AG04449 (cell line): ENCODE measurements around the gene NRIP3.
"Not testable (repeated sequence)": the region's sequence is repeated elsewhere in the genome, so short reads cannot be mapped to it uniquely, and the experiment has no call there.

ENCODE experiments used
- CTCF ChIA-PET: fragments of 350-600 bp; formaldehyde crosslinking; extraction: SDS; loops from one replicate; lab custom pipeline; 2021; ENCODE audit warnings: antibody characterized with exemption; lab: Yijun Ruan, JAX
- POLR2A ChIA-PET: fragments of 400-600, 350-600 bp; formaldehyde crosslinking; extraction: SDS; loops from one replicate; lab custom pipeline; 2020; ENCODE audit warnings: antibody characterized with exemption, inconsistent platforms; lab: Yijun Ruan, JAX
- DNase-seq: peaks from one replicate; pipeline ENCODE4 v3.0.0-alpha.2; 2010; ENCODE audit warnings: low read depth, low spot score
- H3K4me3 ChIP-seq: 2 replicates; pipeline ENCODE4 v1.5.1; 2011; ENCODE audit warnings: low read depth, mild to moderate bottlenecking, control low read depth, low read length
- TF ChIP-seq, protein P1 (sequence below): IDR thresholded peaks from one replicate; pipeline ENCODE4 v1.5.1; 2011; ENCODE audit warnings: mild to moderate bottlenecking, moderate library complexity, low read length, control low read depth, inconsistent platforms; ENCODE audit not compliant: insufficient read depth; ENCODE audit errors: missing control alignments

NRIP3 gene

DNA sequence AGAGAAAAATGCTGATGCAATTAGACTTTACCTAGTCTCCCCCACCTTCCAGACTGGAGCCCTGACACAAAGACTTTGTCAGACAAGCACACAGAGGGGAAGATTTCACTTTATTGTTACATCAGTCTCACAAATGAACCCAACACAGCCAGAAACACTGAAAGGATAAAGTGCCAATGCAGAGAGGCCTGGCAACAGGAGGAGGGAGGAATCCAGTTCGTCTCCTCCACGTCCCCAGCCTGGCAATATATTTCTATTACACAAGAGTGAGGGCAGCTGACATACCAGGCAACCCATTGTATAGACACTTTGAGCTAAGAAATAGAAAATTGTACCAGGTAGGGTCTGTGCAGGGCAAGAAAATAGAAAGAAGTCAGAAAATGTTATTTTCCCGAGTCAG, 23.3 kb downstream of the NRIP3 start:
- POLR2A ChIA-PET, result interaction anchor here (0.9 kb wide), 1 partner anchor 17 kb away, joined by 3 read pairs; no protein-coding TSS in a partner anchor

DNA sequence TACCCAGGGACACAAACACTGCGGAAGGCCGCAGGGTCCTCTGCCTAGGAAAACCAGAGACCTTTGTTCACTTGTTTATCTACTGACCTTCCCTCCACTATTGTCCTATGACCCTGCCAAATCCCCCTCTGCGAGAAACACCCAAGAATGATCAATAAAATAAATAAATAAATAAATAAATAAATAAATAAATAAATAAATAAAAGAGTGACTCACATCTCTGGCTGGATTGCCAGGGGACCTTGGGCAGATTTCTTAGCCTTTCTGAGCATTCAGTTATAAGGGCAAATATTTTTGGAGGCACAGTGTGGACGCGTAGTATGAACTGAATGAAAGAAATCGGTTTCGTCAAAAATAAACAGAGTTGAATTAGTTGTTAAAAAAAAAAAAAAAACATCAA, 24.4 kb downstream of the NRIP3 start:
- DNase-seq, CTCF ChIA-PET, H3K4me3 ChIP-seq, POLR2A ChIA-PET: not testable (repeated sequence)

More for the DNA sequence above, 23.3 kb downstream of the NRIP3 start:
- no peak overlapping the region for H3K4me3 ChIP-seq
- TF ChIP-seq, protein P1, sequence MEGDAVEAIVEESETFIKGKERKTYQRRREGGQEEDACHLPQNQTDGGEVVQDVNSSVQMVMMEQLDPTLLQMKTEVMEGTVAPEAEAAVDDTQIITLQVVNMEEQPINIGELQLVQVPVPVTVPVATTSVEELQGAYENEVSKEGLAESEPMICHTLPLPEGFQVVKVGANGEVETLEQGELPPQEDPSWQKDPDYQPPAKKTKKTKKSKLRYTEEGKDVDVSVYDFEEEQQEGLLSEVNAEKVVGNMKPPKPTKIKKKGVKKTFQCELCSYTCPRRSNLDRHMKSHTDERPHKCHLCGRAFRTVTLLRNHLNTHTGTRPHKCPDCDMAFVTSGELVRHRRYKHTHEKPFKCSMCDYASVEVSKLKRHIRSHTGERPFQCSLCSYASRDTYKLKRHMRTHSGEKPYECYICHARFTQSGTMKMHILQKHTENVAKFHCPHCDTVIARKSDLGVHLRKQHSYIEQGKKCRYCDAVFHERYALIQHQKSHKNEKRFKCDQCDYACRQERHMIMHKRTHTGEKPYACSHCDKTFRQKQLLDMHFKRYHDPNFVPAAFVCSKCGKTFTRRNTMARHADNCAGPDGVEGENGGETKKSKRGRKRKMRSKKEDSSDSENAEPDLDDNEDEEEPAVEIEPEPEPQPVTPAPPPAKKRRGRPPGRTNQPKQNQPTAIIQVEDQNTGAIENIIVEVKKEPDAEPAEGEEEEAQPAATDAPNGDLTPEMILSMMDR, result no peak
- no peak for DNase-seq
- CTCF ChIA-PET, result interaction anchor here (1.0 kb wide), 1 partner anchor 8 kb away, joined by 3 read pairs; no protein-coding TSS in a partner anchor

DNA sequence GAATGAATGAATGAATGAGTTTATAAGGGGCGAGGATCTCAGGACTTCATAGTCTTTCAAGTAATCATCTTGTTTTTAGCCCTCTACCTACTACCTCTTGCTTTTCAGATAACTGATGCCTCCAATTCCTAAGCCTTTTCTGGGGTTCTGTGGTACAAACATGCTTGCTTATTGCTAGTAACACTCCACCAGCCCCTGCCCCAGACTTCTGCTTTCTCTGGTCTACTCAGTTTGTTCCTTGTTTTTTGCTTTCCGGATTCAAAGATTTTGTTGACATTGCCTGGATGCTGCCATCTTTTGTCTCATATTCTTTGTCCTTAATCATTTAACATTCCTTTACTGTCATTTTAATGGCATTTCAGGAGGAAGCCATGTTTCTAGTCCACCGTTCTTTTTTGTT, 30.7 kb downstream of the NRIP3 start:
- ChIA-PET POLR2A (no interaction called here), CTCF (interaction anchor here (1.0 kb wide), 1 partner anchor 9 kb away, joined by 3 read pairs; the partner anchor contains the start of gene TMEM9B)
- TF ChIP-seq, protein P1, result no peak
- no peak overlapping the region for H3K4me3 ChIP-seq
- no peak for DNase-seq

GRCh38 chr11:8971924-8972316, 31.9 kb downstream of the NRIP3 start:
- no peak overlapping the region for H3K4me3 ChIP-seq
- CTCF ChIA-PET, result interaction anchor here (1.0 to 1.6 kb wide), 3 partner anchors 8 to 11 kb away, joined by 3 read pairs; partner anchors contain the start of gene TMEM9B
- POLR2A ChIA-PET, result no interaction called here
- TF ChIP-seq, protein P1, result no peak
- no peak for DNase-seq

GRCh38 chr11:8971196-8971923, 32.4 kb downstream of the NRIP3 start:
- TF ChIP-seq, protein P1, result no peak
- CTCF ChIA-PET, result interaction anchor here (1.5 to 1.6 kb wide), 2 partner anchors 10 to 11 kb away, joined by 3 read pairs; no protein-coding TSS in a partner anchor
- no peak overlapping the region for H3K4me3 ChIP-seq
- DNase-seq, result no peak
- POLR2A ChIA-PET, result no interaction called here

DNA sequence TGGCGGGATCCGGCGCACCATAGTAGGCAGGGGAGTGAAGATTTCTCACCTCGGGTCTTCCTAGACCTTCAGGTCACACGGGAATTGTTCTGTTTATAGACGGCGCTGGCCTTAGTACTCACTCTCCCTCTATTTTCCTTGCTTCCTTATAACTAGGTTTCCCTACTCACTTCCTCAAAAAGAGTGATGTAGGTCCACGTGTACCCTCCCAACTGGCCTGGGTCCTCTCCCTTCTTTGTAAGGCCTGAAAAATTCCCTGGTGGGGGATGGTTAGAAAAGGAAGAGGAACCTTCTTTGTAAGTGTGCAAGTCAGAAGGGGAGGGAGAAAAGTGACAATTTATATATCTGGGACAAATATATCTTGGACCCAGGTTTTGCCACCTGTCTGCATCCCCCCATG, 36.6 kb downstream of the NRIP3 start:
- CTCF ChIA-PET, result interaction anchor here (1.5 kb wide), 1 partner anchor 170 kb away, joined by 3 read pairs; no protein-coding TSS in a partner anchor
- no peak overlapping the region for H3K4me3 ChIP-seq
- TF ChIP-seq, protein P1, result no peak
- POLR2A ChIA-PET, result no interaction called here
- no peak for DNase-seq
